ENCODE measurements around the gene KIAA0825. TPM values are rescaled to one million over a fixed set of nuclear protein-coding genes. Genes with fewer than 3 reads are reported as not detected.

KIAA0825 gene
- total RNA-seq, 1 donor from 2014 or later: 0.26 TPM

DNA sequence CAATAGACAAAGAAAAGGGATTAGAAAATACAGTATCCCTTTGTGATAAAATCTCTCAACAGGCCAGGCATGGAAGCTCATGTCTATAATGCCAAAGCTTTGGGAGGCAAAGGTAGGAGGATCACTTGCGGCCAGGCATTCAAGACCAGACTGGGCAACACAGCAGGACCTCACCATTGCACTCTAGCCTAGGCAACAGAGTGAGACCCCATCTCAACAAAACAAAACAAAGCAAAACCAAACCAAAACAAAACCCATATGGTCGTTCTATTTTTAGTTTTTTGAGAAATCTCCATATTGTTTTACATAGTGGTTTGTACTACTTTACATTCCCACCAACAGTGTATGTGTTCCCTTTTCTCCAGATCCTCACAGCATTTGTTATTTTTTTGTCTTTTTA is 193.0 kb downstream of the KIAA0825 start:
- FAIRE-seq: no peak
- no peak overlapping the region for H3K4me3 ChIP-seq (ENCODE audit: low read depth, low read length)
- no peaks in the 10 kb centered on the region for H3K27me3 ChIP-seq (ENCODE audit: control insufficient read depth, insufficient read depth, low read length)
- H3K36me3 ChIP-seq (ENCODE audit: control insufficient read depth, insufficient read depth, low read length): no peaks in the 10 kb centered on the region
- TF ChIP-seq, protein P1, sequence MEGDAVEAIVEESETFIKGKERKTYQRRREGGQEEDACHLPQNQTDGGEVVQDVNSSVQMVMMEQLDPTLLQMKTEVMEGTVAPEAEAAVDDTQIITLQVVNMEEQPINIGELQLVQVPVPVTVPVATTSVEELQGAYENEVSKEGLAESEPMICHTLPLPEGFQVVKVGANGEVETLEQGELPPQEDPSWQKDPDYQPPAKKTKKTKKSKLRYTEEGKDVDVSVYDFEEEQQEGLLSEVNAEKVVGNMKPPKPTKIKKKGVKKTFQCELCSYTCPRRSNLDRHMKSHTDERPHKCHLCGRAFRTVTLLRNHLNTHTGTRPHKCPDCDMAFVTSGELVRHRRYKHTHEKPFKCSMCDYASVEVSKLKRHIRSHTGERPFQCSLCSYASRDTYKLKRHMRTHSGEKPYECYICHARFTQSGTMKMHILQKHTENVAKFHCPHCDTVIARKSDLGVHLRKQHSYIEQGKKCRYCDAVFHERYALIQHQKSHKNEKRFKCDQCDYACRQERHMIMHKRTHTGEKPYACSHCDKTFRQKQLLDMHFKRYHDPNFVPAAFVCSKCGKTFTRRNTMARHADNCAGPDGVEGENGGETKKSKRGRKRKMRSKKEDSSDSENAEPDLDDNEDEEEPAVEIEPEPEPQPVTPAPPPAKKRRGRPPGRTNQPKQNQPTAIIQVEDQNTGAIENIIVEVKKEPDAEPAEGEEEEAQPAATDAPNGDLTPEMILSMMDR (IDR thresholded peaks at IDR 0.05; ENCODE audit: insufficient read depth, low read length, severe bottlenecking): no peak
- DNase-seq (ENCODE audit: low read depth): no peak

DNA sequence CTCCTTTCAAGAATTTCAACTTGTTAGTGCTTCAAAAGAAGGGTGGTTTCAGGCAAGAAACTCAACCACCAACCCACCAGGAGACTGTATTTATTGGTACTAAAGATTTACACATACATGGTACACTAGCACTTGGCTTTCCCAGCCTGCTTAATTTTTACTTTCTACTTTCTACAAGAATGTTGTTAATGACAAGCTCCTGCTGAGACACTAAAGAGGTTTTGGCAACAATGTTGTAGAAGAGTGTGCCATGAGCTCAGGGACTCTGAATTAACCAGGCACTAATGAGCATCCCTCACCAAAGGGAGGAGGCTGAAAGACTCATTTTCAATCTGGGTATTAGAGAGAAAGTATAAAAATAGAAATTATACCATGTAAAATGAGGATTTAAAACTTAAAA is 195.0 kb downstream of the KIAA0825 start:
- no peak for FAIRE-seq
- Histone ChIP-seq H3K4me3 (ENCODE audit: low read depth, low read length) (no peak overlapping the region), H3K36me3 (ENCODE audit: control insufficient read depth, insufficient read depth, low read length) (no peaks in the 10 kb centered on the region), H3K27me3 (ENCODE audit: control insufficient read depth, insufficient read depth, low read length) (no peaks in the 10 kb centered on the region)
- TF ChIP-seq, protein P1 (IDR thresholded peaks at IDR 0.05; ENCODE audit: insufficient read depth, low read length, severe bottlenecking): no peak
- no peak for DNase-seq (ENCODE audit: low read depth)

DNA sequence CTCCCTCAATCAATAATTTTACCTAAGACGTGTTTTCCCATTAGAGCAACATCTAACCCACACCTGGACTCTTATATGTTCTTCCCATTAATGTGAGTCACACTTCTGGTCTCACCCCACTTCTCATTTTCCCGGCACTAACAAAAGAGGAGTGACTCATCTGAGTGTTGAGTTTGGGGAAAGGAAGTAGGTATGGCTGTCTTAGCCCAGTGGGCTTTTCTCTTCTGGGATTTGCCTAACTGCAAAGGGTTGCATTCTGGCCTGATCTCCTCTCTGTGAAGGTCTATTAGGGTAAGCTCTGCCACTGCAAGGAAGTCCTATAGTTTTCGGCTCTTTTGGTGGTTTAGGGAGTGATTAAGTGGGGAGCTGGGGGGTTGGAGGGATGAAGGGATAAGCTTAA is 195.6 kb downstream of the KIAA0825 start:
- no peaks in the 10 kb centered on the region for H3K27me3 ChIP-seq (ENCODE audit: control insufficient read depth, insufficient read depth, low read length)
- H3K36me3 ChIP-seq (ENCODE audit: control insufficient read depth, insufficient read depth, low read length): no peaks in the 10 kb centered on the region
- no peak for FAIRE-seq
- peak; percentile 96 for DNase-seq (ENCODE audit: low read depth)
- TF ChIP-seq, protein P1 (IDR thresholded peaks at IDR 0.05; ENCODE audit: insufficient read depth, low read length, severe bottlenecking): no peak
- no peak overlapping the region for H3K4me3 ChIP-seq (ENCODE audit: low read depth, low read length)

DNA sequence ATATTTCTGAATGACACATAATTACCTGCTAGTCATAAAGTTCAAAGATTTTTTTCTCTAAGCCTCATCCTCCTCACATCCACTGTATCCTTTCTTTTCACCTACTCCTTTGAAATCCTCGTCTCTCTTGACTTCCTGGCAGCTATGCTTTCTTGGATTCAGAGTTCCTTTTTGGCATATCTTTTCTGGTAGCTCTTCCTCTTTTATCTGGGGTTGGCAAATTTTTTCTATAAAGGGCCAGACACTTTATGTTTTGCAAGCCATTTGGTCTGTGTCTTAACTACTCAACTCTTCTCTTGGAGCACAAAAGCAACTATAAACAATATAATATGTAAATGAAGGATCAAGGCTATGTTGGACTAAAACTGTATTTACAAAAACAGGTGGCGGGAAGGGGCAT is 197.5 kb downstream of the KIAA0825 start:
- FAIRE-seq: no peak
- no peak for DNase-seq (ENCODE audit: low read depth)
- H3K4me3 ChIP-seq (ENCODE audit: low read depth, low read length): no peak overlapping the region
- TF ChIP-seq, protein P1 (IDR thresholded peaks at IDR 0.05; ENCODE audit: insufficient read depth, low read length, severe bottlenecking): no peak
- H3K27me3 ChIP-seq (ENCODE audit: control insufficient read depth, insufficient read depth, low read length): no peaks in the 10 kb centered on the region
- H3K36me3 ChIP-seq (ENCODE audit: control insufficient read depth, insufficient read depth, low read length): no peaks in the 10 kb centered on the region

DNA sequence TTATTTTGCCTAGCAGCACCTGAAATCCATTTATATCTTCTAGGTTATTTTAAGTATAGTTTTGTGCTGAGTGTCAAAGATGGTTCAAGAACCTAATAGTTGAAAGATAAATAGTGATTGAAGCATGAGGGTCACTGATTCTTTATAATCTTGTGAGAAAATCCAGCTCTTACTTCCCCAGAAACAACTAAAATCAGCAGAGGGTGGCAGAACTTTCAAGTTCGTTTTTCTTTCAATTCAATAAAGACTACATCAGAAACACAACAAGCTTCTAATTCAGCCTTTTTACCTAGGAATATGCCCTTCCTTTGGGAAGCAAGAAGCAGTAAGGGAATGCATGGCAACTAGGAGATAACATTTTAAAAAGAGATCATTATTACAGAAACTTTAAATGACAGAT is 202.6 kb downstream of the KIAA0825 start:
- FAIRE-seq (no peak), DNase-seq (ENCODE audit: low read depth) (no peak)
- TF ChIP-seq, protein P1 (IDR thresholded peaks at IDR 0.05; ENCODE audit: insufficient read depth, low read length, severe bottlenecking): no peak
- Histone ChIP-seq H3K36me3 (ENCODE audit: control insufficient read depth, insufficient read depth, low read length) (no peaks in the 10 kb centered on the region), H3K27me3 (ENCODE audit: control insufficient read depth, insufficient read depth, low read length) (no peaks in the 10 kb centered on the region), H3K4me3 (ENCODE audit: low read depth, low read length) (no peak overlapping the region)

DNA sequence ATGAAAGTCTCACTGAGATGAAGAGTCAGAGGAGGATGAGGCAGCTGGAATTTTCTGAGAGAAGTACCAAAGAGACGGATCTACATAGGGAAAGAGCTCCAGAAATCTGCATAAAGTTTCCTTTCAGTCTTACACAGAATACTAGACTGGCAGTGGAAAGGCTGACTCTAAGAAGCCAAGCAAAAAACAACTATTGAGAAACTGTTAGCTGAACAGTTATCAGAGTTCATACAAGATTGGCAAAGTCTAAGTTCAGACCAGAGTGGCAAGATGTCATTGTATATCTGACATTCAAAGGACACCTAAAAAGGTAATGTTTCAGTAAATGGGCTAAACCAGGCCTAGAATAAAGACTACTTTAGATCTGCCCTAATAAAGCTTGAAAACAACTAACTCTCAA is 209.0 kb downstream of the KIAA0825 start:
- no peaks in the 10 kb centered on the region for H3K27me3 ChIP-seq (ENCODE audit: control insufficient read depth, insufficient read depth, low read length)
- DNase-seq (ENCODE audit: low read depth): no peak
- TF ChIP-seq, protein P1 (IDR thresholded peaks at IDR 0.05; ENCODE audit: insufficient read depth, low read length, severe bottlenecking): no peak
- FAIRE-seq: no peak
- no peaks in the 10 kb centered on the region for H3K36me3 ChIP-seq (ENCODE audit: control insufficient read depth, insufficient read depth, low read length)
- H3K4me3 ChIP-seq (ENCODE audit: low read depth, low read length): no peak overlapping the region

Measured in bronchial epithelial cell (primary cell).